ENCODE data around the gene ASGR1. TPM values are rescaled to one million over a fixed set of nuclear protein-coding genes. Genes with fewer than 3 reads are reported as not detected.
A peak's percentile ranks its signal among the peaks of the same experiment; 100 is the strongest.

Gene ASGR1
- total and polyA plus RNA-seq, 2 of the 4 experiments (the other 2 are of a cell fraction): 1.3 to 3.8 TPM

GRCh38 chr17:7219812-7220592 is 40.8 kb upstream of the ASGR1 start, which contains the start of the genes ACADVL and DLG4:
Gene ACADVL, plus strand, starts transcription at chr17:7219938. Its CDS starts 47 bp downstream, at chr17:7219985.
Gene DLG4, minus strand, starts transcription at chr17:7219836.
- peak within 1 kb of the TSS; percentile 18; the same call in 1 of the 2 replicates for H2BK20ac ChIP-seq (ENCODE audit: low read depth, low read length)
- peak within 1 kb of the TSS; percentile 78; the same call in 2 of the 3 replicates for H2BK15ac ChIP-seq (ENCODE audit: low read depth, low read length)
- H3K4ac ChIP-seq (ENCODE audit: low read depth, low read length): peak within 1 kb of the TSS; percentile 99
- dilution Hi-C loops (cut with HindIII; ENCODE audit: low sequenced_read_pairs, unreplicated experiment): no loop called here
- peaks cover 21% of the 10 kb centered on the region; the same call in 1 of the 2 replicates for H3K9me1 ChIP-seq (ENCODE audit: insufficient read depth, low read length)
- H2BK5ac ChIP-seq (ENCODE audit: low read depth, low read length, poor library complexity, severe bottlenecking): peak within 1 kb of the TSS; percentile 86
- in situ Hi-C loops (cut with MboI; ENCODE audit: low sequenced_read_pairs): no loop called here
- peak within 1 kb of the TSS; percentile 86 for H3K23ac ChIP-seq (ENCODE audit: low read depth, low read length)
- intact Hi-C loops (cut with micrococcal nuclease): loop anchor here (2.0 kb wide), 1 partner anchor 15 kb away; the partner anchor contains the start of gene DVL2
- peaks cover 49% of the 10 kb centered on the region for H4K20me1 ChIP-seq (ENCODE audit: insufficient read depth, low read length)
- peak within 1 kb of the TSS; percentile 93 for H2AK5ac ChIP-seq (ENCODE audit: low read depth, low read length)
- H3K27ac ChIP-seq (ENCODE audit: insufficient read depth, low read length): peak within 1 kb of the TSS; percentile 77
- ChIA-PET CTCF (interaction anchor here (0.6 to 1.0 kb wide), 3 partner anchors 11 to 130 kb away, joined by 3 to 5 read pairs (median 4); partner anchors contain the start of gene PHF23), POLR2A (ENCODE audit: unreplicated experiment) (interaction anchor here (0.6 to 1.4 kb wide), 4 partner anchors 9 to 175 kb away, joined by 3 to 5 read pairs (median 4); partner anchors contain the start of gene GABARAP)
- H3K9ac ChIP-seq (ENCODE audit: low read depth, low read length): peak within 1 kb of the TSS; percentile 72
- H2BK120ac ChIP-seq (ENCODE audit: low read depth, low read length): peak within 1 kb of the TSS; percentile 86
- peak within 1 kb of the TSS; percentile 66 for H3K4me3 ChIP-seq (ENCODE audit: insufficient read depth, low read depth, low read length)
- peak; percentile 86 for DNase-seq
- H4K8ac ChIP-seq (ENCODE audit: low read depth in 2 of 2, low read length in 2 of 2): peak within 1 kb of the TSS; percentile 98 to 99
- peaks cover 12 to 83% of the 10 kb centered on the region in 2 experiments for H3K79me1 ChIP-seq (ENCODE audit: low read depth in 1 of 2, low read length in 2 of 2)
- 1% methylated on average over 29 of the region's 63 CpGs; no CpG with 5 or more reads in 1 of the 2 experiments for WGBS, 2 experiments (ENCODE audit: extremely low coverage in 2 of 2, insufficient read length in 1 of 2)
- no peaks in the 10 kb centered on the region for H3K27me3 ChIP-seq (ENCODE audit: control insufficient read depth, insufficient read depth, low read length)
- peak within 1 kb of the TSS; percentile 81 for H3K4me2 ChIP-seq (ENCODE audit: low read depth, low read length)
- peak within 1 kb of the TSS; percentile 93 for H2AK9ac ChIP-seq (replicated peaks; ENCODE audit: low read depth, low read length, poor library complexity)
- peak within 1 kb of the TSS; percentile 83 for H3K56ac ChIP-seq (ENCODE audit: extremely low read depth, insufficient read depth, low read length)
- H4K5ac ChIP-seq (ENCODE audit: low read depth, low read length): peak within 1 kb of the TSS; percentile 66
- peak; percentile 71 for ATAC-seq (ENCODE audit: low read depth)
- peaks cover 39% of the 10 kb centered on the region for H3K36me3 ChIP-seq (ENCODE audit: control insufficient read depth, insufficient read depth, low read length)
- BruUV-seq (replicated peaks): TSS peak; percentile 48
- H3K9me3 ChIP-seq (ENCODE audit: control insufficient read depth, insufficient read depth, low read length): no peaks in the 10 kb centered on the region
- peak within 1 kb of the TSS; percentile 95 for H2AFZ ChIP-seq (replicated peaks; ENCODE audit: low read length, poor library complexity)
- peaks cover 24% of the 10 kb centered on the region for H3K4me1 ChIP-seq (ENCODE audit: control insufficient read depth, insufficient read depth, low read length)
- H3K14ac ChIP-seq (replicated peaks; ENCODE audit: low read depth, low read length): peak within 1 kb of the TSS; percentile 90
- peak within 1 kb of the TSS; percentile 27; the same call in 1 of the 2 replicates for H3K18ac ChIP-seq (ENCODE audit: low read depth, low read length)
- H4K91ac ChIP-seq (ENCODE audit: insufficient read depth, low read depth, low read length): peak within 1 kb of the TSS; percentile 97
- TF ChIP-seq NFE2L2 (IDR thresholded peaks at IDR 0.05; ENCODE audit: low read depth, low read length): peak; percentile 22; the same call in 1 of the 2 replicates
- peak; percentile 87 for TF ChIP-seq MXI1 (IDR thresholded peaks at IDR 0.05; ENCODE audit: borderline replicate concordance, low read depth, low read length)
- peak; percentile 28; the same call in 1 of the 2 replicates for TF ChIP-seq MAZ (IDR thresholded peaks at IDR 0.05; ENCODE audit: borderline replicate concordance, low read depth, low read length)
- TF ChIP-seq CHD1 (IDR thresholded peaks at IDR 0.05; ENCODE audit: low read depth, low read length): 0 out of 2 replicates have a peak, but pooled peaks have one; percentile 36
- no peak for TF ChIP-seq RFX5 (IDR thresholded peaks at IDR 0.05; ENCODE audit: low read depth, low read length)
- TF ChIP-seq POLR2A (IDR thresholded peaks at IDR 0.05; ENCODE audit: low read depth, low read length): peak; percentile 95
- TF ChIP-seq FOS (IDR thresholded peaks at IDR 0.05; ENCODE audit: low read depth, low read length): peak; percentile 83; the same call in 1 of the 2 replicates
- peak; percentile 61 for TF ChIP-seq BHLHE40 (IDR thresholded peaks at IDR 0.05; ENCODE audit: low read depth, low read length)
- no peak for TF ChIP-seq ELK1 (IDR thresholded peaks at IDR 0.05; ENCODE audit: borderline replicate concordance, low read depth, low read length)
- no peak for TF ChIP-seq CEBPB (IDR thresholded peaks at IDR 0.05; ENCODE audit: low read depth, low read length)
- TF ChIP-seq RCOR1 (IDR thresholded peaks at IDR 0.05; ENCODE audit: insufficient replicate concordance, low read length): no peak
